ENCODE data around the gene SCARB1. TPM values are rescaled to one million over a fixed set of nuclear protein-coding genes. Genes with fewer than 3 reads are reported as not detected.
"Not testable (repeated sequence)": the region's sequence is repeated elsewhere in the genome, so short reads cannot be mapped to it uniquely, and the experiment has no call there.

Gene SCARB1
- total RNA-seq, 2 experiments from 2014 or later: 22.9 to 24.1 TPM

GRCh38 chr12:124901003-124901402 is 37.3 kb upstream of the SCARB1 start:
- Mint-ChIP-seq H3K9me3 (ENCODE audit: low read depth) (no peaks in the 10 kb centered on the region), H3K4me1 (peaks cover 10% of the 10 kb centered on the region), H3K27me3 (no peaks in the 10 kb centered on the region), H3K27ac (no peak overlapping the region), H3K36me3 (ENCODE audit: low read depth) (no peaks in the 10 kb centered on the region), H3K4me3 (no peak overlapping the region)
- intact Hi-C loops (cut with DNase I, micrococcal nuclease): loop anchor here in 1 of 2 experiments (10.0 kb wide), 1 partner anchor 284 kb away; the partner anchor contains the start of gene TMEM132B
- ChIA-PET CTCF (interaction anchor here (1.4 to 1.9 kb wide), 2 partner anchors 21 to 39 kb away, joined by 3 to 7 read pairs; no protein-coding TSS in a partner anchor), POLR2A (no interaction called here)
- DNase-seq: no peak
- ATAC-seq: no peak

DNA sequence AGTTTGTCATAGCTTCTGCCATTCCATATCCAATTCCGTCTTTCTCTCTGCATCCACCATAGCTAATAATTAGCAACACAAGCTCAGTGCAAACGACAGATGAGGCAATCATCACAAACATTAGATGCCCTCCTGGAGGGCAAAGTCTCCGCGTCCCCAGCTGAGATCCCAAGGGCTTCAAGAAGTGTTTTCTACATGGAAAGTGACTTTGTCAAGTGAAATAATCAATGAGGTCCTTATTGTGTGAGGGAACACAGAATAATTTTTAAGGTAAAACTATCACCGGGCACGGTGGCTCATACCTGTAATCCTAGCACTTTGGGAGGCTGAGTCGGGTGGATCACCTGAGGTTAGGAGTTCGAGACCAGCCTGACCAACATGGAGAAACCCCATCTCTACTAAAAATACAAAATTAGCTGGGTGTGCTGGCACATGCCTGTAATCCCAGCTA is 36.7 kb upstream of the SCARB1 start:
- H3K4me3 Mint-ChIP-seq; ATAC-seq; H3K27ac Mint-ChIP-seq; H3K27me3 Mint-ChIP-seq; DNase-seq; H3K9me3 Mint-ChIP-seq (ENCODE audit: low read depth); H3K36me3 Mint-ChIP-seq (ENCODE audit: low read depth); POLR2A ChIA-PET: not testable (repeated sequence)
- peaks cover 10% of the 10 kb centered on the region for H3K4me1 Mint-ChIP-seq
- CTCF ChIA-PET: interaction anchor here (0.6 to 1.9 kb wide), 4 partner anchors 12 to 126 kb away, joined by 3 to 7 read pairs (median 5); no protein-coding TSS in a partner anchor
- intact Hi-C loops (cut with DNase I, micrococcal nuclease): loop anchor here in 1 of 2 experiments (10.0 kb wide), 1 partner anchor 284 kb away; the partner anchor contains the start of gene TMEM132B

DNA sequence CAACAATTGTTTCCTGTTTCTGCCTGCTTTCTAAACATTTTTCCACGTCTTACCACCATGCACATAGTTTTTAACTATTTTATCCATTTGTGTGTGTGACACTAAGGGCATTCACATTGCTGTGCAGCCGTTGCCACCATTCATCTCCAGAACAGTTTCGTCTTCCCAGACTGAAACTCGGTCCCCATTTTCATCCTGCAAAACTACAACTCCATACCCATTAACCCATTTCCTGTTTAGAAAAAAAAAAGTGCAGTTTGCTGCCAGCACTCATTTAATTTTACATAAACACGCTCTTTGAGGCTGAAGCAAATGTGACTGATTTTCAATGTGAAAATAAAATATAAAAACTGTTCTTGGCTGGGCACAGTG is 35.2 kb upstream of the SCARB1 start:
- Mint-ChIP-seq H3K4me1 (peaks cover 11% of the 10 kb centered on the region), H3K27me3 (no peaks in the 10 kb centered on the region), H3K36me3 (ENCODE audit: low read depth) (no peaks in the 10 kb centered on the region), H3K27ac (no peak overlapping the region), H3K9me3 (ENCODE audit: low read depth) (no peaks in the 10 kb centered on the region), H3K4me3 (no peak overlapping the region)
- ATAC-seq (no peak), DNase-seq (no peak)
- ChIA-PET POLR2A (no interaction called here), CTCF (interaction anchor here (1.0 kb wide), 1 partner anchor 53 kb away, joined by 3 read pairs; no protein-coding TSS in a partner anchor)
- intact Hi-C loops (cut with DNase I, micrococcal nuclease): loop anchor here (2.0 to 5.0 kb wide), 4 partner anchors 36 to 862 kb away; partner anchors contain the start of gene SCARB1 (in 1 of the 2)

DNA sequence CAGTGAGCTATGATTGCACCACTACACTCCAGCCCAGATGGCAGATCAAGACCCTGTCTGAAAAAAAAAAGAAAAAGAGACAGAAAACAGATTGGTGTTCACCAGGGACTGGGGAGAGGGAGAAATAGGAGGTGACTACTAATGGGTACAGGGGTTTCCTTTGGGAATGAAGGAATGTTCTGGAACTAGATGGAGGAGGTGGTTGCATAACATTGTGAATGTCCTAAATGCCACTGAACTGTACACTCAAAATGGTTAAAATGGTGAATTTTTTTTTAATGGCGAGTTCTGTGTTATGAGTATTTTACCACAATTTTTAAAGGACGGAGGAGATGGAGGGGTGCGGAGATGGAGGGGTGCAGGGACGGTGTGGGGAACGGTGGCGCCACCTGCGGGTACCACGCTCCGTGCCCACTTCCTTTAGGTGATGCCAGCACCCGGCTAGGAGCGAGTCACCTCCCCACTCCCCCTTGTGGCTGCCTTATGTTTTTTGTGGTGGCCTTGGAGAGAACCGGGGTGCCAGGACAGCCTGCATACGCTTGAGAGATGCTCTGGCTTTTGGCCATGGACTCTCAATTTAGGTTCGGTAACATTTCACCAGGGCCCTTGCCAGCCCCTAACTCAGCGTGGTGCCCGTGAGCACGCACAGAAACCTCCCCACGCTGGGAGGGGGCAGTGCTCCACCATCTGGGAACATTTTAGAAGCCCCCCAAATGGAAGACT is 34.7 kb upstream of the SCARB1 start:
- H3K27ac Mint-ChIP-seq: no peak overlapping the region
- no peaks in the 10 kb centered on the region for H3K27me3 Mint-ChIP-seq
- no peaks in the 10 kb centered on the region for H3K36me3 Mint-ChIP-seq (ENCODE audit: low read depth)
- peak; percentile 94 for ATAC-seq
- H3K4me3 Mint-ChIP-seq: no peak overlapping the region
- DNase-seq: peak; percentile 89
- CTCF ChIA-PET: no interaction called here
- POLR2A ChIA-PET: no interaction called here
- intact Hi-C loops (cut with DNase I, micrococcal nuclease): loop anchor here (2.0 to 5.0 kb wide), 4 partner anchors 36 to 862 kb away; partner anchors contain the start of gene SCARB1 (in 1 of the 2)
- peaks cover 16% of the 10 kb centered on the region for H3K4me1 Mint-ChIP-seq
- H3K9me3 Mint-ChIP-seq (ENCODE audit: low read depth): no peaks in the 10 kb centered on the region

- H3K27me3 Mint-ChIP-seq: no peaks in the 10 kb centered on the region
- ChIA-PET CTCF (interaction anchor here (1.5 kb wide), 1 partner anchor 10 kb away, joined by 6 read pairs; no protein-coding TSS in a partner anchor), POLR2A (interaction anchor here (0.5 to 0.6 kb wide), 2 partner anchors 135 to 343 kb away, joined by 4 to 6 read pairs; no protein-coding TSS in a partner anchor)
Observed at GRCh38 chr12:124896461-124896860, 32.8 kb upstream of the SCARB1 start.

GRCh38 chr12:124893792-124894516 is 30.3 kb upstream of the SCARB1 start:
- Mint-ChIP-seq H3K4me3 (no peak overlapping the region), H3K36me3 (ENCODE audit: low read depth) (no peaks in the 10 kb centered on the region), H3K4me1 (peaks cover 16% of the 10 kb centered on the region), H3K27me3 (no peaks in the 10 kb centered on the region), H3K27ac (no peak overlapping the region), H3K9me3 (ENCODE audit: low read depth) (no peaks in the 10 kb centered on the region)
- ChIA-PET CTCF (interaction anchor here (0.6 to 1.6 kb wide), 3 partner anchors 12 to 343 kb away, joined by 3 to 5 read pairs (median 4); no protein-coding TSS in a partner anchor), POLR2A (no interaction called here)
- intact Hi-C loops (cut with DNase I, micrococcal nuclease): no loop called here
- ATAC-seq: peak; percentile 63
- DNase-seq: peak; percentile 18

More at GRCh38 chr12:124896461-124896860, 32.8 kb upstream of the SCARB1 start:
- no peaks in the 10 kb centered on the region for H3K36me3 Mint-ChIP-seq (ENCODE audit: low read depth)
- no peaks in the 10 kb centered on the region for H3K9me3 Mint-ChIP-seq (ENCODE audit: low read depth)
- ATAC-seq: no peak
- H3K4me1 Mint-ChIP-seq: peaks cover 17% of the 10 kb centered on the region
- DNase-seq: no peak
- no peak overlapping the region for H3K27ac Mint-ChIP-seq
- intact Hi-C loops (cut with DNase I, micrococcal nuclease): loop anchor here in 1 of 2 experiments (5.0 kb wide), 1 partner anchor 119 kb away; no protein-coding TSS in a partner anchor
- H3K4me3 Mint-ChIP-seq: no peak overlapping the region

- no peaks in the 10 kb centered on the region for H3K9me3 Mint-ChIP-seq (ENCODE audit: low read depth)
- DNase-seq (no peak), ATAC-seq (no peak)
- H3K27me3 Mint-ChIP-seq: no peaks in the 10 kb centered on the region
- H3K27ac Mint-ChIP-seq: no peak overlapping the region
- ChIA-PET POLR2A (no interaction called here), CTCF (interaction anchor here (0.6 to 1.7 kb wide), 3 partner anchors 12 to 232 kb away, joined by 3 to 6 read pairs (median 4); no protein-coding TSS in a partner anchor)
- no peaks in the 10 kb centered on the region for H3K36me3 Mint-ChIP-seq (ENCODE audit: low read depth)
- intact Hi-C loops (cut with DNase I, micrococcal nuclease): no loop called here
- peaks cover 2% of the 10 kb centered on the region for H3K4me1 Mint-ChIP-seq
- H3K4me3 Mint-ChIP-seq: no peak overlapping the region
Observed at GRCh38 chr12:124888260-124888659, 24.6 kb upstream of the SCARB1 start.

GRCh38 chr12:124887766-124888165 is 24.1 kb upstream of the SCARB1 start:
- H3K36me3 Mint-ChIP-seq (ENCODE audit: low read depth); DNase-seq; ATAC-seq; H3K4me3 Mint-ChIP-seq; H3K4me1 Mint-ChIP-seq; intact Hi-C loops (cut with DNase I, micrococcal nuclease); H3K9me3 Mint-ChIP-seq (ENCODE audit: low read depth); POLR2A ChIA-PET; H3K27ac Mint-ChIP-seq; H3K27me3 Mint-ChIP-seq: not testable (repeated sequence)
- CTCF ChIA-PET: interaction anchor here (0.6 to 1.7 kb wide), 2 partner anchors 12 to 232 kb away, joined by 3 to 6 read pairs; no protein-coding TSS in a partner anchor

GRCh38 chr12:124884587-124885438 is 21.1 kb upstream of the SCARB1 start:
- no peaks in the 10 kb centered on the region for H3K9me3 Mint-ChIP-seq (ENCODE audit: low read depth)
- CTCF ChIA-PET: interaction anchor here (0.7 to 1.4 kb wide), 2 partner anchors 22 to 72 kb away, joined by 3 read pairs; no protein-coding TSS in a partner anchor
- no peaks in the 10 kb centered on the region for H3K36me3 Mint-ChIP-seq (ENCODE audit: low read depth)
- H3K4me1 Mint-ChIP-seq: peaks cover 16% of the 10 kb centered on the region
- H3K27me3 Mint-ChIP-seq: no peaks in the 10 kb centered on the region
- DNase-seq (no peak), ATAC-seq (no peak)
- intact Hi-C loops (cut with DNase I, micrococcal nuclease): no loop called here
- no peak overlapping the region for H3K4me3 Mint-ChIP-seq
- H3K27ac Mint-ChIP-seq: no peak overlapping the region
- POLR2A ChIA-PET: no interaction called here

DNA sequence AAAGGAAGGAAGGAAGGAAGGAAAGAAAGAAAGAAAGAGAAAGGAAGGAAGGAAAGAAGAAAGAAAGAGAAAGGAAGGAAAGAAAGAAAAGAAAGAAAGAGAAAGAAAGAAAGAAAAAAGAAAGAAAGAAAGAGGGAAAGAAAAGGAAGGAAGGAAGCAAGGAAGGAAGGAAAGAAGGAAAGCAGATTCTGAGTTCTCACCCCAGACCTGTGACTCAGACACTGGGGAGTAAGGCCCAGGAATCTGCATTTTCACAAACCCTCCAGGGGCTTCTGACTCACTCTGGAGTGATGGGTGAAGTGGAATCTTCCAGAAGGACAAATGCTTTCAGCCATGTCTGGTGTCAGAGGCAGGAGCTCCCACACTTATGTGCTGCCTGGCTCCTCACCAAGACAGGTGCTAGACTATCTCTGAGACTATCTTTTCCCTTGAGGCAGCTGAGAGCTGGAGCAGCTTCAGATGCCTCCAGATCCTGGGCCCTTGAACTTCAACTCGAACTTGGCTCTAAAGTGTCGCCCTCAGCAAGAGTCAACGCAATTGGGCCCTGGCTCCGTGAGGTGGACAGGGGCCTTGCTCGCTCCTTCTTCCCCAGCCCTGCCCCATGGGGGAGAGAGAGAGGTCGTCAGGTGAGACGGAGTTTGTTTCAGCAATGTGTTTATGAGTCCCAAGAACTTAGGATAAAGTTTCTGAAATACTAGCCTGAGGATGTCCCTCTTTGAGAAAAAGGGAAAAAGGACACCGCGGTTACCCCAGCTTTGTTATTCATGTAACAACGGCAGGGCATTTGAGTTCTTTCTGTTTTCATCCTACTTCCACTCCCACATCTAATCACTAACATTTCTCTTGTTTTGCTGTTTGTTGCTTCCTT is 19.8 kb upstream of the SCARB1 start:
- Mint-ChIP-seq H3K4me1 (peaks cover 16% of the 10 kb centered on the region), H3K9me3 (ENCODE audit: low read depth) (no peaks in the 10 kb centered on the region), H3K27ac (no peak overlapping the region), H3K27me3 (no peaks in the 10 kb centered on the region), H3K4me3 (no peak overlapping the region), H3K36me3 (ENCODE audit: low read depth) (no peaks in the 10 kb centered on the region)
- intact Hi-C loops (cut with DNase I, micrococcal nuclease): no loop called here
- DNase-seq (no peak), ATAC-seq (peak; percentile 19)
- ChIA-PET POLR2A (no interaction called here), CTCF (no interaction called here)

All from activated CD4-positive, alpha-beta T cell treated with anti-CD3 and anti-CD28 coated beads for 36 hours (primary cell).